NCI-H69 (cell line): ENCODE measurements around the gene AP5M1.
"Not testable (repeated sequence)": the region's sequence is repeated elsewhere in the genome, so short reads cannot be mapped to it uniquely, and the experiment has no call there.

ENCODE experiments used
- DNase-seq: peaks from one replicate; lab custom pipeline; 2025; lab: John Stamatoyannopoulos, UW

Gene AP5M1

GRCh38 chr14:57291692-57292647 is 23.2 kb downstream of the AP5M1 start:
- DNase-seq = no peak

DNA sequence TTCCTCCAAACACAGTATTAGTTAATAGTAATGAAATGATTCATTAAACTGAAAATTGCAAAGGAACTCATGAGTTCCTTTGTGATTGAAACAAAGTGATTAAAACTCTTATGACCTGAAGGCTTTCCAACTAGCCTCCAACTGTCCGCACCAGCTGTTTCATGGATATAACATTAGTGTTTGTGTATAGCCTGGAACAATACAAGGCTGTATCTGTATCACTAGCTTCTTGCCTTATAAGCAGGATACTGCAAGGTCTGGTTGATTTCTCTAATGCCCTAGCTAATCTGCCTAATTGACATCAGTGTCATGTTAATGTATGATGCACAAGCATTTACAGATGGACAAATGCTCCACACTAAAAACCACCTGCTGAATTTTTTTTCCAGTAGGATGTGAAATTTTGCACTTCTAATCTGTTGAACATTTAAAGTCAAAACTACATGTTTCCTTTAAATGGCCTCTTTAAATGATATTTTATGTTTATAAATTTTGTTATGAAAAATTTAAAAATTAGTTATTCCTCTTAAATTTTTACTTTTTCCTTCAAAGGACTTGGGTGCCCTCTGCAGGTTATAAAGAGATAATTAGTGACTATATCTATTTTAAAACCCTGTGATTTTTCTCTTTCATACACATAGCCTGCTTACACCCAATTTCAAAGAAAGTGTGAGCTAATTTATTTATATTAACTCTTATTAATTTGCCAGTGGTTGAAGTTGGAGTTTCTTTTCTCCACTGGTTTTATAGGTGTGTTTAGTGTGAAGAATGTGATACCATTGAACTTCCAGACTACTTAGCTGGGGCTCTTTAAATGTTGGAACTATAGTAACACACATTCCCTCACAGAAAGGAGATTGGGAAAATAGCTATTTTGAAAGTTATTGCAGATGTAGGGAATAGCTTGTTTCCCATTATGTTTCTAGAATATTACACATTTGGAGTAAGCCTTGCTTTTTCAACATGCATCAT is 25.4 kb downstream of the AP5M1 start:
- peak; percentile 45 for DNase-seq

GRCh38 chr14:57295239-57295638 is 26.5 kb downstream of the AP5M1 start:
- no peak for DNase-seq

DNA sequence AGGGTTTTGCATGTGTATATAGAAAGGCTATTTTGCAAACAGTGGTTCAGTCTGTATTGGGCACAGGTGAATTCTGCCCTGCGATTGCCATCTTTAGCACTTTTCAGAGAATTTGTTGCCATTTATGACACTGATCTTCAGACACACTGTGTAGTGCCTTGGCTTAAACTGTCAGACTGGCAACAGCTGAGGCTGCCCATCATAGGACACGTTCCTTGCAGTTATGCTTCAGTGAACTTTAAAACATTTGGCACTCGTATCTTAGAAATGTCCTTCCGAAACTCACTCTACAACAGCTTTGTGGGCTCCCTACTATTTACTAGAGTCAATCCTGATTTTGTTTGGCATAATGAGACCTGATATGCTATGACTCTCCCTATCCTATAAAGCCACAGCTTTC is 29.1 kb downstream of the AP5M1 start:
- DNase-seq = no peak

GRCh38 chr14:57299511-57299910 is 30.7 kb downstream of the AP5M1 start:
- DNase-seq = no peak

GRCh38 chr14:57302883-57303282 is 34.1 kb downstream of the AP5M1 start:
- no peak for DNase-seq

GRCh38 chr14:57314396-57315089 is 45.8 kb downstream of the AP5M1 start:
- DNase-seq = no peak

GRCh38 chr14:57317248-57317833 is 48.6 kb downstream of the AP5M1 start:
- DNase-seq = peak; percentile 88

GRCh38 chr14:57319636-57320192 is 50.9 kb downstream of the AP5M1 start:
- no peak for DNase-seq

GRCh38 chr14:57323721-57324120 is 55.0 kb downstream of the AP5M1 start:
- no peak for DNase-seq

DNA sequence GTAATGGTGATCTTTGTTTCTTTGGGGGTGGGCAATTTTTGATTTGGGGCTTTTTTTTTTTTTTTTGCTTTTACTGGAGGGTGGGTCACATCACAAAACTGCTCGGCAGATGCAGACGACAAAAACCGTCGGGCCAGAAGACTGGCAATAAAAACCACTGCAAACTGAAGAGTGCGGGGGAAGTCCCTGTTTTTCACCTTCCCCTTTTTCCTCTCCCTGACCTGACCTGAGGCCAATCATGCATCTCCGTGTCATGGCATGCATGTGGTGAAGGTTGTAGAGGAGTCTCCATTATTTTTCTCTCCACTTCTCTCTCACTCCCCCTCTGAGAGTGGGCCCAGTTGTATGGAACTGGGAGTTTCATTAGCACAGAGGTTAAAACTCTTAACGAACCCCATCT is 57.5 kb downstream of the AP5M1 start:
- DNase-seq = no peak

GRCh38 chr14:57329833-57330232 is 61.1 kb downstream of the AP5M1 start:
- DNase-seq = no peak

GRCh38 chr14:57332475-57332874 is 63.7 kb downstream of the AP5M1 start:
- not testable (repeated sequence) for DNase-seq

DNA sequence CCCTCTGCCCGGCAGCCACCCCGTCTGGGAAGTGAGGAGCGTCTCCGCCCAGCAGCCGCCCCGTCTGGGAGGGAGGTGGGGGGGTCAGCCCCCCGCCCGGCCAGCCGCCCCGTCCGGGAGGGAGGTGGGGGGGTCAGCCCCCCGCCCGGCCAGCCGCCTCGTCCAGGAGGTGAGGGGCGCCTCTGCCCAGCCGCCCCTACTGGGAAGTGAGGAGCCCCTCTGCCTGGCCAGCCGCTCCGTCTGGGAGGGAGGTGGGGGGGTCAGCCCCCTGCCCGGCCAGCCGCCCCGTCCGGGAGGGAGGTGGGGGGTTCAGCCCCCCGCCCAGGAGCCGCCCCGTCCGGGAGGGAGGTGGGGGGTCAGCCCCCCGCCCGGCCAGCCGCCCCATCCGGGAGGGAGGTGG is 65.0 kb downstream of the AP5M1 start:
- not testable (repeated sequence) for DNase-seq

DNA sequence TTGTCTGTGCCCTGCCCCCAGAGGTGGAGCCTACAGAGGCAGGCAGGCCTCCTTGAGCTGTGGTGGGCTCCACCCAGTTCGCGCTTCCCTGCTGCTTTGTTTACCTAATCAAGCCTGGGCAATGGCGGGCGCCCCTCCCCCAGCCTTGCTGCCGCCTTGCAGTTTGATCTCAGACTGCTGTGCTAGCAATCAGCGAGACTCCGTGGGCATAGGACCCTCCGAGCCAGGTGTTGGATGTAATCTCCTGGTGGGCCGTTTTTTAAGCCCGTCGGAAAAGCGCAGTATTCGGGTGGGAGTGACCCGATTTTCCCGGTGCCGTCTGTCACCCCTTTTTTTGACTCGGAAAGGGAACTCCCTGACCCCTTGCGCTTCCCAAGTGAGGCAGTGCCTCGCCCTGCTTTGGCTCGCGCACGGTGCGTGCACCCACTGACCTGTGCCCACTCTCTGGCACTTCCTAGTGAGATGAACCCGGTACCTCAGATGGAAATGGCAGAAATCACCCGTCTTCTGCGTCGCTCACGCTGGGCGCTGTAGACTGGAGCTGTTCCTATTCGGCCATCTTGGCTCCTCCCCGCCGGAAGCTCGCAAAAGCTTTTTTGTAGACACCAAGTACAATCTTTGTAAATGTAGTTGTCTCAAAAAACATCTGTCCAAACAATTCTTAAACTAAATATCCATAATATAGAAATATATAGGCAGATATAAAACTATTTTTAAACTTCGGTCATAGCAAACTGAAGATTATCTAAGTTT is 75.0 kb downstream of the AP5M1 start:
- DNase-seq = not testable (repeated sequence)

- DNase-seq = peak; percentile 94
Observed at GRCh38 chr14:57345106-57345505, 76.3 kb downstream of the AP5M1 start.

DNA sequence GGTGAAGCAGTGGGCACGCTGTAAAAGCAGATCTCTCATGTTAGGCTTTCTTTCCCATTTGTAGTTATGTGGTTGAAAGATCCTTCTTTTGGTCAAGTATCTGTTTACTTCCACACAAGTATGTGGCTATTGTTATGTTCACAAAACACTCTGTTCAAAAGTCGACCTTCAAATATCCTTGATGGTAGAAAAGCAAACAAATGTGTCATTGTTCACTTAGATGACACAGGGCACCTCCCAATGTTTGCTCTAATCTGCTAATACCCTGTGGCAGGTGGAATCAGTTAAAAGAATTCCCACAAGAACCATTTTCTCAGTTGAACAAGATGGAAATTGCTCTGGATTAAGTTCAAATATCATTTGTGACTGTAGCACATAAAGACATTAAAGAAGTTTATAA is 78.0 kb downstream of the AP5M1 start:
- DNase-seq = peak; percentile 89
